ENCODE results near the gene RBP3.

Gene RBP3

DNA sequence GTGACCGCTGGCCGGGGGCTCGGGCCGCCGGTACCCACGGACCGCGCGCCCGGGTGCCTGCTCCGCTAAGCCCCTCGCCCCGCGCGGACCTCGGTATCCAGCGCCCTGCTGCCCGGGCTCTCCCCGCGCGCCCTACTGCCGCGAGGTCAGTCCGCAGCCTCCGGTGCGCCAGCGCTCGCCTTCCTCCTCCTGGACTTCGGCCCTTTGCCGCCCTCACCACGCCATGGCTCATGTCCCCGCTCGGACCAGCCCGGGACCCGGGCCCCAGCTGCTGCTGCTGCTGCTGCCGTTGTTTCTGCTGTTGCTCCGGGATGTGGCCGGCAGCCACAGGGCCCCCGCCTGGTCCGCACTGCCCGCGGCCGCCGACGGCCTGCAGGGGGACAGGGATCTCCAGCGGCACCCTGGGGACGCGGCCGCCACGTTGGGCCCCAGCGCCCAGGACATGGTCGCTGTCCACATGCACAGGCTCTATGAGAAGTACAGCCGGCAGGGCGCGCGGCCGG lies 47.7 kb upstream of the RBP3 start:
- Histone ChIP-seq H3K4me2 (ENCODE audit: low read length) (no peak overlapping the region), H3K27ac (ENCODE audit: low read depth, low read length) (no peak overlapping the region)

DNA sequence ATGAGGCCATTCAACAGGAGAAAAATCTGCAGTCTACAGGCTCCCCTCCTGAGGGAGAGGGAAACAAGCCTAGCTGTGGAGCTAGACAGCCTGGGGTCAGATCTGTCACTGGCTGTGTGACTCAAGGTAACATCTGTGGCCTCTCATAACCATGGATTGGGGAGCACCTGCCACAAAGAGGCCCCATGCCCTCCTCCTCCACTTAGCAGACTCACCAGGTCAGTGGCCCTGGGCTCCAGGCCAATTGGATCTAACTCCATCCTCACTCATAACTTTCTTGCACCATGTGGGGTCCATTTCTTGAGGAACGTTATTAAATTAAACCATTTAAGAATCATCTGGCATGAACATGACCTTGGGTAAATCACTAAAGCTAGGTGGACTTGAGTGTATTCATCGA lies 46.3 kb upstream of the RBP3 start:
- Histone ChIP-seq H3K4me2 (ENCODE audit: low read length) (no peak overlapping the region), H3K27ac (ENCODE audit: low read depth, low read length) (no peak overlapping the region), H3K9me3 (ENCODE audit: control insufficient read depth, insufficient read depth, low read length) (no peaks in the 10 kb centered on the region), H3K4me3 (ENCODE audit: low read length) (no peak overlapping the region), H3F3A (ENCODE audit: control insufficient read depth, insufficient read depth) (no peaks in the 10 kb centered on the region), H4K20me1 (ENCODE audit: control insufficient read depth, insufficient read depth, low read depth, low read length) (no peaks in the 10 kb centered on the region), H3K27me3 (ENCODE audit: control insufficient read depth, low read length) (peaks cover 3% of the 10 kb centered on the region; the same call in 1 of the 2 replicates), H3K36me3 (ENCODE audit: control insufficient read depth, low read length) (no peaks in the 10 kb centered on the region), H3K79me2 (ENCODE audit: control insufficient read depth, low read length) (no peaks in the 10 kb centered on the region), H3K9me2 (replicated peaks; ENCODE audit: control insufficient read depth, low read length) (no peaks in the 10 kb centered on the region), H3K4me1 (ENCODE audit: control insufficient read depth, low read length) (no peaks in the 10 kb centered on the region)
- TF ChIP-seq, protein P1, sequence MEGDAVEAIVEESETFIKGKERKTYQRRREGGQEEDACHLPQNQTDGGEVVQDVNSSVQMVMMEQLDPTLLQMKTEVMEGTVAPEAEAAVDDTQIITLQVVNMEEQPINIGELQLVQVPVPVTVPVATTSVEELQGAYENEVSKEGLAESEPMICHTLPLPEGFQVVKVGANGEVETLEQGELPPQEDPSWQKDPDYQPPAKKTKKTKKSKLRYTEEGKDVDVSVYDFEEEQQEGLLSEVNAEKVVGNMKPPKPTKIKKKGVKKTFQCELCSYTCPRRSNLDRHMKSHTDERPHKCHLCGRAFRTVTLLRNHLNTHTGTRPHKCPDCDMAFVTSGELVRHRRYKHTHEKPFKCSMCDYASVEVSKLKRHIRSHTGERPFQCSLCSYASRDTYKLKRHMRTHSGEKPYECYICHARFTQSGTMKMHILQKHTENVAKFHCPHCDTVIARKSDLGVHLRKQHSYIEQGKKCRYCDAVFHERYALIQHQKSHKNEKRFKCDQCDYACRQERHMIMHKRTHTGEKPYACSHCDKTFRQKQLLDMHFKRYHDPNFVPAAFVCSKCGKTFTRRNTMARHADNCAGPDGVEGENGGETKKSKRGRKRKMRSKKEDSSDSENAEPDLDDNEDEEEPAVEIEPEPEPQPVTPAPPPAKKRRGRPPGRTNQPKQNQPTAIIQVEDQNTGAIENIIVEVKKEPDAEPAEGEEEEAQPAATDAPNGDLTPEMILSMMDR (IDR thresholded peaks at IDR 0.05; ENCODE audit: low read depth, low read length, poor library complexity, severe bottlenecking), result no peak
- no peak for TF ChIP-seq EZH2phosphoT487 (IDR thresholded peaks at IDR 0.05; ENCODE audit: borderline replicate concordance, low read length)

More for the DNA sequence above, 47.7 kb upstream of the RBP3 start:
- Histone ChIP-seq H3K27me3 (ENCODE audit: control insufficient read depth, low read length) (peaks cover 5% of the 10 kb centered on the region; the same call in 1 of the 2 replicates), H4K20me1 (ENCODE audit: control insufficient read depth, insufficient read depth, low read depth, low read length) (no peaks in the 10 kb centered on the region), H3K4me1 (ENCODE audit: control insufficient read depth, low read length) (no peaks in the 10 kb centered on the region), H3K9me2 (replicated peaks; ENCODE audit: control insufficient read depth, low read length) (no peaks in the 10 kb centered on the region), H3K36me3 (ENCODE audit: control insufficient read depth, low read length) (no peaks in the 10 kb centered on the region), H3F3A (ENCODE audit: control insufficient read depth, insufficient read depth) (no peaks in the 10 kb centered on the region), H3K79me2 (ENCODE audit: control insufficient read depth, low read length) (no peaks in the 10 kb centered on the region), H3K9me3 (ENCODE audit: control insufficient read depth, insufficient read depth, low read length) (no peaks in the 10 kb centered on the region), H3K4me3 (ENCODE audit: low read length) (no peak overlapping the region)
- no peak for TF ChIP-seq EZH2phosphoT487 (IDR thresholded peaks at IDR 0.05; ENCODE audit: borderline replicate concordance, low read length)
- TF ChIP-seq, protein P1 (IDR thresholded peaks at IDR 0.05; ENCODE audit: low read depth, low read length, poor library complexity, severe bottlenecking), result no peak

DNA sequence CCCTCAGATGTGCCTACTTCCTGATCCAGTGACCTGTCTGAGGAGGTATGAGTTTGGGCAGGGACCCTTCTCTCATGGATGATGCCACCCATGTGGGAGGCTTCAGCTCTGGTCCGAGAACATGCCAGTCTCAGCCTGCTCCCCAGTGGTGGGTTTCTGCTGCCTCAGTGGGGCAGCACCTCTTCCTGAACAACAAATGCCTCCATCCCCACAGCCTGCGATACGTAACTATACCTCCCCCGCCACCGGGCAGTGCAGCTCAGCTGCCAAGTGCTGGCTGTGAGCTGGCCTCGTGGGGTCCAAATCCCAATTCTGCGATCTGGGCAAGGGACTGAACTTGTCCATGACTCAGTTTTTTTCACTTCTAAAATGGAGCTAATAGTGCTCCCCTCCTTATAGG lies 45.1 kb upstream of the RBP3 start:
- H4K20me1 ChIP-seq (ENCODE audit: control insufficient read depth, insufficient read depth, low read depth, low read length), result no peaks in the 10 kb centered on the region
- TF ChIP-seq, protein P1 (IDR thresholded peaks at IDR 0.05; ENCODE audit: low read depth, low read length, poor library complexity, severe bottlenecking), result no peak
- no peak for TF ChIP-seq EZH2phosphoT487 (IDR thresholded peaks at IDR 0.05; ENCODE audit: borderline replicate concordance, low read length)
- H3F3A ChIP-seq (ENCODE audit: control insufficient read depth, insufficient read depth), result no peaks in the 10 kb centered on the region
- H3K4me2 ChIP-seq (ENCODE audit: low read length), result no peak overlapping the region
- no peaks in the 10 kb centered on the region for H3K9me3 ChIP-seq (ENCODE audit: control insufficient read depth, insufficient read depth, low read length)
- no peaks in the 10 kb centered on the region for H3K9me2 ChIP-seq (replicated peaks; ENCODE audit: control insufficient read depth, low read length)
- H3K36me3 ChIP-seq (ENCODE audit: control insufficient read depth, low read length), result no peaks in the 10 kb centered on the region
- H3K27me3 ChIP-seq (ENCODE audit: control insufficient read depth, low read length), result no peaks in the 10 kb centered on the region; the same call in 1 of the 2 replicates
- no peaks in the 10 kb centered on the region for H3K4me1 ChIP-seq (ENCODE audit: control insufficient read depth, low read length)
- H3K4me3 ChIP-seq (ENCODE audit: low read length), result no peak overlapping the region
- H3K27ac ChIP-seq (ENCODE audit: low read depth, low read length), result no peak overlapping the region
- no peaks in the 10 kb centered on the region for H3K79me2 ChIP-seq (ENCODE audit: control insufficient read depth, low read length)

Data from DOHH2 (cell line).